Spleen (tissue), 7 donors: ENCODE measurements around the gene IL1RAPL2.

Experiments
- POLR2A ChIP-seq, 3 donors: fragments of 450-650 bp; IDR thresholded peaks; one replicate each; pipeline ENCODE4 v1.5.1; 2017; ENCODE audit warnings: antibody characterized with exemption in 3 of 3, mild to moderate bottlenecking in 1 of 3
- TF ChIP-seq, protein P1 (sequence below), 11 experiments: fragments of 200-600 bp in 7 of 11; fragments of 450-650 bp in 4 of 11; sonication (generic) in 4 of 11; IDR thresholded peaks in 8 of 11; conservative IDR thresholded peaks in 3 of 11; 1 replicate in 7 of 11; 2 replicates in 4 of 11; pipeline versions ENCODE4 v1.4.0 to v1.8.0; 2016 to 2021; ENCODE audit warnings: antibody characterized with exemption in 11 of 11, inconsistent platforms in 4 of 11, mild to moderate bottlenecking in 1 of 11
- donor health status: DM: no; HTN: no; CAD: no; lungs with moderate emphysema.
- donor health status: DM: no; HTN: no; CAD: no.
- donor health status: DM: no; HTN: no; CAD: no.

- TF ChIP-seq, protein P1, sequence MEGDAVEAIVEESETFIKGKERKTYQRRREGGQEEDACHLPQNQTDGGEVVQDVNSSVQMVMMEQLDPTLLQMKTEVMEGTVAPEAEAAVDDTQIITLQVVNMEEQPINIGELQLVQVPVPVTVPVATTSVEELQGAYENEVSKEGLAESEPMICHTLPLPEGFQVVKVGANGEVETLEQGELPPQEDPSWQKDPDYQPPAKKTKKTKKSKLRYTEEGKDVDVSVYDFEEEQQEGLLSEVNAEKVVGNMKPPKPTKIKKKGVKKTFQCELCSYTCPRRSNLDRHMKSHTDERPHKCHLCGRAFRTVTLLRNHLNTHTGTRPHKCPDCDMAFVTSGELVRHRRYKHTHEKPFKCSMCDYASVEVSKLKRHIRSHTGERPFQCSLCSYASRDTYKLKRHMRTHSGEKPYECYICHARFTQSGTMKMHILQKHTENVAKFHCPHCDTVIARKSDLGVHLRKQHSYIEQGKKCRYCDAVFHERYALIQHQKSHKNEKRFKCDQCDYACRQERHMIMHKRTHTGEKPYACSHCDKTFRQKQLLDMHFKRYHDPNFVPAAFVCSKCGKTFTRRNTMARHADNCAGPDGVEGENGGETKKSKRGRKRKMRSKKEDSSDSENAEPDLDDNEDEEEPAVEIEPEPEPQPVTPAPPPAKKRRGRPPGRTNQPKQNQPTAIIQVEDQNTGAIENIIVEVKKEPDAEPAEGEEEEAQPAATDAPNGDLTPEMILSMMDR (IDR thresholded peaks at IDR 0.05 in 8 of 11, conservative IDR thresholded peaks at IDR 0.05 in 3 of 11), result no peak
- TF ChIP-seq POLR2A (IDR thresholded peaks at IDR 0.05), result no peak
These were observed 267.4 kb downstream of the IL1RAPL2 start for GRCh38 chrX:104833401-104833800.
